K562 (cell line): ENCODE data around the gene TP53RK. TPM values are rescaled to one million over a fixed set of nuclear protein-coding genes. Genes with fewer than 3 reads are reported as not detected.
A peak's percentile ranks its signal among the peaks of the same experiment; 100 is the strongest.

ENCODE experiments used
- ATAC-seq: fragments of 200-7000 bp; cut with Tn5 transposase; 3 replicates; pipeline ENCODE4 v1.9.1; 2020; ENCODE audit warnings: moderate library complexity
- BruUV-seq: library from RNA; stranded (reverse); fragments of 400-500 nt; replicated peaks from 2 replicates; lab custom pipeline; 2021; lab: Mats Ljungman, UMichigan
- CTCF ChIA-PET: fragments of 300-600 bp; formaldehyde crosslinking; extraction: SDS; loops from one replicate; lab custom pipeline; 2021; ENCODE audit warnings: low intra/inter-chr PET ratio; lab: Yijun Ruan, JAX
- POLR2A ChIA-PET: fragments of 300-600, 350-650 bp; sonication (Branson Sonifier 250); formaldehyde crosslinking; extraction: SDS; loops from one replicate; lab custom pipeline; 2021; ENCODE audit warnings: antibody characterized with exemption, inconsistent platforms; lab: Yijun Ruan, JAX
- DNase-seq, 4 experiments: peaks; one replicate each; pipeline versions ENCODE4 v3.0.0 to v3.0.0-alpha.2; 2011 to 2018; ENCODE audit warnings: low spot score in 3 of 4, mixed read lengths in 3 of 4; ENCODE audit errors: extremely low read depth in 1 of 4
- FAIRE-seq: peaks from 2 replicates; lab custom pipeline; 2011; peaks lifted over from hg19 to GRCh38; lab: Jason Lieb, UNC
- H2AFZ ChIP-seq: 2 replicates; pipeline ENCODE4 v1.6.0; 2011; ENCODE audit warnings: low read depth, low read length, control low read depth, inconsistent platforms
- H3K27ac ChIP-seq: fragments of 200-600 bp; 3 replicates; pipeline ENCODE4 v1.8.0; 2011; ENCODE audit warnings: low read depth, mild to moderate bottlenecking, control low read depth, inconsistent platforms, low read length, moderate library complexity, mixed read lengths; ENCODE audit errors: extremely low read depth
- H3K27me3 ChIP-seq, 2 experiments: fragments of 300-600 bp in 1 of 2; 2 replicates in 1 of 2; 3 replicates in 1 of 2; pipeline versions ENCODE4 v1.6.0 to v1.8.0; 2011; ENCODE audit warnings: inconsistent platforms in 2 of 2, low read length in 2 of 2, mild to moderate bottlenecking in 1 of 2, mixed read lengths in 1 of 2, moderate library complexity in 1 of 2; ENCODE audit not compliant: control insufficient read depth in 2 of 2, insufficient read depth in 2 of 2
- H3K36me3 ChIP-seq: fragments of 300-600 bp; 3 replicates; pipeline ENCODE4 v1.8.0; 2011; ENCODE audit warnings: mild to moderate bottlenecking, low read length, inconsistent platforms; ENCODE audit not compliant: control insufficient read depth, insufficient read depth
- H3K4me1 ChIP-seq, 2 experiments: fragments of 200-600 bp in 1 of 2; replicated peaks in 1 of 2; 2 replicates in 1 of 2; 3 replicates in 1 of 2; pipeline versions ENCODE4 v1.5.1 to v1.8.0; 2011; ENCODE audit warnings: inconsistent platforms in 2 of 2, low read length in 2 of 2, mild to moderate bottlenecking in 1 of 2, mixed read lengths in 1 of 2, moderate library complexity in 1 of 2; ENCODE audit not compliant: control insufficient read depth in 2 of 2, insufficient read depth in 2 of 2
- H3K4me2 ChIP-seq: 2 replicates; pipeline ENCODE4 v1.6.1; 2011; ENCODE audit warnings: low read length, control low read depth, inconsistent platforms, mixed read lengths; ENCODE audit not compliant: insufficient read depth
- H3K4me3 ChIP-seq: fragments of 200-600 bp; sonication (generic), shearing (Covaris generic); 2 replicates; pipeline ENCODE4 v1.5.1; 2016; ENCODE audit warnings: control low read depth, inconsistent platforms
- H3K79me2 ChIP-seq: fragments of 200-600 bp; 3 replicates; pipeline ENCODE4 v1.8.0; 2011; ENCODE audit warnings: low read length, inconsistent platforms; ENCODE audit not compliant: control insufficient read depth, insufficient read depth
- H3K9ac ChIP-seq, 2 experiments: 2 replicates each; pipeline versions ENCODE4 v1.6.0 to v1.6.1; 2011; ENCODE audit warnings: low read depth in 2 of 2, low read length in 2 of 2, control low read depth in 1 of 2, inconsistent platforms in 1 of 2, mild to moderate bottlenecking in 1 of 2, mixed read lengths in 1 of 2; ENCODE audit not compliant: insufficient read depth in 1 of 2
- H3K9me1 ChIP-seq: one replicate; pipeline ENCODE4 v1.6.0; 2011; ENCODE audit warnings: inconsistent platforms, mild to moderate bottlenecking, low read length, moderate library complexity; ENCODE audit not compliant: control insufficient read depth, insufficient read depth
- H3K9me3 ChIP-seq: replicated peaks from 2 replicates; pipeline ENCODE4 v1.5.1; 2011; ENCODE audit warnings: low read depth, low read length, inconsistent platforms; ENCODE audit not compliant: control insufficient read depth, insufficient read depth
- H4K20me1 ChIP-seq: replicated peaks from 2 replicates; pipeline ENCODE4 v1.6.1; 2011; ENCODE audit warnings: low read length, inconsistent platforms, mixed read lengths; ENCODE audit not compliant: control insufficient read depth, insufficient read depth
- CC2D1A ChIP-seq: fragments of 450-650 bp; IDR thresholded peaks from 2 replicates; pipeline ENCODE4 v1.6.1; 2017; ENCODE audit warnings: mild to moderate bottlenecking
- CEBPG ChIP-seq, 3 experiments: fragments of 200-800 bp in 1 of 3; sonication (Bioruptor generic) in 1 of 3; sonication (generic) in 1 of 3; formaldehyde crosslinking in 1 of 3; IDR thresholded peaks in 2 of 3; conservative IDR thresholded peaks in 1 of 3; 2 replicates each; pipeline versions ENCODE4 v1.6.1 to v1.8.0; 2016 to 2022; ENCODE audit warnings: missing compliant biosample characterization in 2 of 3, missing genetic modification characterization in 2 of 3, mild to moderate bottlenecking in 1 of 3, missing genetic modification reagents in 1 of 3
- DIDO1 ChIP-seq: fragments of 450-650 bp; IDR thresholded peaks from 2 replicates; pipeline ENCODE4 v1.6.1; 2016; ENCODE audit warnings: low read depth, missing biosample characterization, missing genetic modification characterization
- MEF2A ChIP-seq: IDR thresholded peaks from 2 replicates; pipeline ENCODE4 v1.6.1; 2011; ENCODE audit warnings: low read depth, mild to moderate bottlenecking, low read length, moderate library complexity; ENCODE audit not compliant: control insufficient read depth
- POLR3G ChIP-seq: IDR thresholded peaks from 2 replicates; pipeline ENCODE4 v1.6.1; 2011; ENCODE audit not compliant: insufficient read length, insufficient replicate concordance; ENCODE audit errors: extremely low read depth
- RBFOX2 ChIP-seq: fragments of 200-400 bp; formaldehyde crosslinking; IDR thresholded peaks from 2 replicates; pipeline ENCODE4 v1.6.1; 2017; ENCODE audit warnings: low read depth, mild to moderate bottlenecking, low read length, moderate library complexity
- WGBS: fragments of 100-300 bp; shearing (Covaris generic); methylation state at CpG from one replicate; pipeline ENCODE4 v1.1.6; 2016; ENCODE audit warnings: low coverage, mixed read lengths; ENCODE audit not compliant: insufficient coverage; ENCODE audit errors: missing lambda C conversion rate; 5-methylcytosine and 5-hydroxymethylcytosine counted together
- in situ Hi-C: fragments of 300-500 bp; cut with MboI; formaldehyde crosslinking; loops from 4 replicates; pipeline ENCODE4 v1.15.0; 2018; ENCODE audit warnings: inconsistent platforms, mixed read lengths
- intact Hi-C: fragments of 100-400 bp; cut with micrococcal nuclease; formaldehyde crosslinking; loops from 2 replicates; pipeline ENCODE4 v1.14.2; 2022
- polyA plus RNA-seq, 8 experiments: library from polyadenylated mRNA; depleted of rRNA in 4 of 8; stranded (reverse) in 5 of 8; unstranded in 3 of 8; fragments of >200 nt; fragmentation: Nextera tagmentation in 2 of 8; fragmentation: Illumina TruSeq in 1 of 8; extraction: Ambion mirVana in 2 of 8; extraction: Trizol in 1 of 8; gene quantifications; 2 replicates each; pipeline versions ENCODE4 v1.2.1 to v1.2.3, GENCODE V29; 2011 to 2014; ENCODE audit warnings: inconsistent platforms in 1 of 8, missing spikeins in 1 of 8
- total RNA-seq, 7 experiments: library from RNA; depleted of rRNA in 6 of 7; stranded (reverse); fragments of >200 nt in 6 of 7; fragmentation: Illumina TruSeq in 2 of 7; extraction: Trizol in 2 of 7; gene quantifications; 2 replicates each; pipeline versions ENCODE4 v1.2.1 to v1.2.3, GENCODE V29; 2011 to 2021; ENCODE audit warnings: low replicate concordance in 1 of 7
- TF ChIP-seq, protein P1 (sequence below): fragments of 450-650 bp; formaldehyde crosslinking; IDR thresholded peaks from 2 replicates; pipeline ENCODE4 v1.4.0; 2020; ENCODE audit warnings: mild to moderate bottlenecking, moderate library complexity
- TF ChIP-seq, protein P2 (sequence below): sonication (generic); formaldehyde crosslinking; IDR thresholded peaks from 2 replicates; pipeline ENCODE4 v1.9.0; 2022; ENCODE audit warnings: mild to moderate bottlenecking, missing genetic modification reagents
- TF ChIP-seq, protein P3 (sequence below): fragments of 250-450 bp; sonication (Bioruptor Pico); IDR thresholded peaks from 2 replicates; pipeline ENCODE4 v1.9.0; 2021; ENCODE audit warnings: mild to moderate bottlenecking, inconsistent platforms

Gene TP53RK
- total and polyA plus RNA-seq, 9 of the 15 experiments (the other 6 are each of a cell fraction or from before 2014, with no cell fraction given): 2.9 to 43.5 (median 17.2) TPM

DNA sequence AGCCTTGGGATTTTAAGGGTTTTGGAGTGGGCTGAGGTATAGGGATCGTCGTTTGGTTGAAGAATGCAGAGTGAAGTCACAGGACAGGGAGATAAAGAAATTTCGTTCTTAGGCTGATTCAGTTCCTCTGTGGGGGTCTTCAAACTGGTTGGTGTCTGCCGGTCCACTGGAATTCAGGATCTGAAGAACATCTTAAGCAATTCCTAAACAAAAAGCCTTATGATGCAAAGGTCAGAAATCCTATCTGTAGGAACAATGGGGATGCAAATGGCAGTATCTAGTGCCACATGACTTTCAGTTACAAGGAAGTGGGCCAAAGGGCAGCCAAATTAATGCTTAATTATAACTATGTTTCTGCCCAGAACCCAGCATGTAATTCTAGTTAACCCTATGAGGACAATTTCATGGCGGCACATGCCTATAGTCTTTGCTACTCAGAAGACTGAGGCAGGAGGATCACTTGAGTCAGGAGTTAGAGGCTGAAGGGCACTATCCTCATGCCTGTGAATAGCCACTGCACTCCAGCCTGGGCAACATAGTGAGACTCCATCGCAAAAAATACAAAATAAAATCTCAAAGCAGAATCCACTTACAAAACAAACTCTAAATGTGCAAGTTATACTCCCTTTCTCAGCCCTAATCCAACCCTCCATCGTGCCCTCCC, 15.6 kb upstream of the TP53RK start:
- FAIRE-seq (no peak), DNase-seq (no peak), ATAC-seq (no peak)
- H3K4me1 ChIP-seq: peaks cover 10 to 11% of the 10 kb centered on the region in 2 experiments; a peak in 3 of 5 replicates
- no TSS peak for BruUV-seq
- TF ChIP-seq, protein P1, sequence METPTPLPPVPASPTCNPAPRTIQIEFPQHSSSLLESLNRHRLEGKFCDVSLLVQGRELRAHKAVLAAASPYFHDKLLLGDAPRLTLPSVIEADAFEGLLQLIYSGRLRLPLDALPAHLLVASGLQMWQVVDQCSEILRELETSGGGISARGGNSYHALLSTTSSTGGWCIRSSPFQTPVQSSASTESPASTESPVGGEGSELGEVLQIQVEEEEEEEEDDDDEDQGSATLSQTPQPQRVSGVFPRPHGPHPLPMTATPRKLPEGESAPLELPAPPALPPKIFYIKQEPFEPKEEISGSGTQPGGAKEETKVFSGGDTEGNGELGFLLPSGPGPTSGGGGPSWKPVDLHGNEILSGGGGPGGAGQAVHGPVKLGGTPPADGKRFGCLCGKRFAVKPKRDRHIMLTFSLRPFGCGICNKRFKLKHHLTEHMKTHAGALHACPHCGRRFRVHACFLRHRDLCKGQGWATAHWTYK: no peak
- no peak for TF ChIP-seq CEBPG (CRISPR knock-in tag; IDR thresholded peaks at IDR 0.05)
- 0 out of 4 replicates have a peak, but pooled peaks of 1 of the 2 experiments have one; percentile 38 for TF ChIP-seq CEBPG (tag; conservative IDR thresholded peaks at IDR 0.05 in 1 of 2, IDR thresholded peaks at IDR 0.05 in 1 of 2)
- TF ChIP-seq CC2D1A: no peak
- no peak for TF ChIP-seq MEF2A
- no peak for TF ChIP-seq RBFOX2
- no peak for TF ChIP-seq POLR3G
- TF ChIP-seq, protein P2, sequence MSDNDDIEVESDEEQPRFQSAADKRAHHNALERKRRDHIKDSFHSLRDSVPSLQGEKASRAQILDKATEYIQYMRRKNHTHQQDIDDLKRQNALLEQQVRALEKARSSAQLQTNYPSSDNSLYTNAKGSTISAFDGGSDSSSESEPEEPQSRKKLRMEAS (CRISPR knock-in tag): no peak
- TF ChIP-seq, protein P3, sequence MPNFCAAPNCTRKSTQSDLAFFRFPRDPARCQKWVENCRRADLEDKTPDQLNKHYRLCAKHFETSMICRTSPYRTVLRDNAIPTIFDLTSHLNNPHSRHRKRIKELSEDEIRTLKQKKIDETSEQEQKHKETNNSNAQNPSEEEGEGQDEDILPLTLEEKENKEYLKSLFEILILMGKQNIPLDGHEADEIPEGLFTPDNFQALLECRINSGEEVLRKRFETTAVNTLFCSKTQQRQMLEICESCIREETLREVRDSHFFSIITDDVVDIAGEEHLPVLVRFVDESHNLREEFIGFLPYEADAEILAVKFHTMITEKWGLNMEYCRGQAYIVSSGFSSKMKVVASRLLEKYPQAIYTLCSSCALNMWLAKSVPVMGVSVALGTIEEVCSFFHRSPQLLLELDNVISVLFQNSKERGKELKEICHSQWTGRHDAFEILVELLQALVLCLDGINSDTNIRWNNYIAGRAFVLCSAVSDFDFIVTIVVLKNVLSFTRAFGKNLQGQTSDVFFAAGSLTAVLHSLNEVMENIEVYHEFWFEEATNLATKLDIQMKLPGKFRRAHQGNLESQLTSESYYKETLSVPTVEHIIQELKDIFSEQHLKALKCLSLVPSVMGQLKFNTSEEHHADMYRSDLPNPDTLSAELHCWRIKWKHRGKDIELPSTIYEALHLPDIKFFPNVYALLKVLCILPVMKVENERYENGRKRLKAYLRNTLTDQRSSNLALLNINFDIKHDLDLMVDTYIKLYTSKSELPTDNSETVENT (CRISPR knock-in tag): no peak
- TF ChIP-seq DIDO1 (tag): no peak
- no peaks in the 10 kb centered on the region for H3K36me3 ChIP-seq
- POLR2A ChIA-PET: no interaction called here
- H3K4me2 ChIP-seq: no peak overlapping the region
- H3K9ac ChIP-seq: no peak overlapping the region
- no peak overlapping the region for H3K4me3 ChIP-seq
- peaks cover 3 to 9% of the 10 kb centered on the region in 2 experiments; a peak in 2 of 5 replicates for H3K27me3 ChIP-seq
- H3K9me3 ChIP-seq: peaks cover 3% of the 10 kb centered on the region; the same call in 1 of the 2 replicates
- H4K20me1 ChIP-seq: no peaks in the 10 kb centered on the region
- in situ Hi-C loops: no loop called here
- H3K79me2 ChIP-seq: no peaks in the 10 kb centered on the region
- no peak overlapping the region for H2AFZ ChIP-seq
- H3K27ac ChIP-seq: no peak overlapping the region
- no peaks in the 10 kb centered on the region for H3K9me1 ChIP-seq
- 7% methylated on average over 7 of the region's 7 CpGs for WGBS
- CTCF ChIA-PET: no interaction called here
- intact Hi-C loops: loop anchor here (5.0 kb wide), 1 partner anchor 183 kb away; no protein-coding TSS in a partner anchor
